GM12878 (cell line): ENCODE measurements around the gene KRT80. TPM values are rescaled to one million over a fixed set of nuclear protein-coding genes. Genes with fewer than 3 reads are reported as not detected.

ENCODE experiments used
- ATAC-seq: fragments of 200-7000 bp; cut with Tn5 transposase; 3 replicates; pipeline ENCODE4 v1.9.1; 2020; ENCODE audit warnings: mild to moderate bottlenecking, moderate library complexity
- BruUV-seq: library from RNA; stranded (reverse); fragments of 400-500 nt; replicated peaks from 2 replicates; lab custom pipeline; 2021; lab: Mats Ljungman, UMichigan
- CTCF ChIA-PET: fragments of 300-600 bp; sonication (Branson Sonifier 250); formaldehyde crosslinking; extraction: SDS; loops from one replicate; lab custom pipeline; 2021; ENCODE audit warnings: inconsistent platforms; lab: Yijun Ruan, JAX
- POLR2A ChIA-PET: fragments of 350-600 bp; formaldehyde crosslinking; extraction: SDS; loops from one replicate; lab custom pipeline; 2021; ENCODE audit warnings: inconsistent platforms; lab: Charles Lee
- RAD21 ChIA-PET: fragments of 300-600 bp; sonication (Branson Sonifier 250); formaldehyde crosslinking; loops from one replicate; lab custom pipeline; 2023; ENCODE audit warnings: antibody characterized with exemption; ENCODE audit not compliant: unreplicated experiment; lab: Charles Lee
- SMC1A ChIA-PET: fragments of 300-600 bp; sonication (Branson Sonifier 250); formaldehyde crosslinking; loops from one replicate; lab custom pipeline; 2023; ENCODE audit not compliant: unreplicated experiment, uncharacterized antibody; lab: Charles Lee
- DNase-seq: peaks from one replicate; pipeline ENCODE4 v3.0.0-alpha.2; 2011; ENCODE audit warnings: low read depth, low spot score
- FAIRE-seq: peaks from 3 replicates; lab custom pipeline; 2011; peaks lifted over from hg19 to GRCh38; lab: Jason Lieb, UNC
- H2AFZ ChIP-seq: 2 replicates; pipeline ENCODE4 v1.6.0; 2011; ENCODE audit warnings: low read depth, low read length, control low read depth; ENCODE audit not compliant: control insufficient read depth
- H3K27ac ChIP-seq: 2 replicates; pipeline ENCODE4 v1.5.1; 2011; ENCODE audit warnings: control low read depth; ENCODE audit not compliant: control insufficient read depth, insufficient read depth
- H3K27me3 ChIP-seq, 2 experiments: replicated peaks in 1 of 2; 2 replicates each; pipeline versions ENCODE4 v1.6.0 to v1.6.1; 2011; ENCODE audit warnings: low read length in 1 of 2; ENCODE audit not compliant: control insufficient read depth in 2 of 2, insufficient read depth in 2 of 2
- H3K36me3 ChIP-seq, 2 experiments: 2 replicates each; pipeline ENCODE4 v1.5.1; 2011; ENCODE audit warnings: low read length in 1 of 2; ENCODE audit not compliant: control insufficient read depth in 2 of 2, insufficient read depth in 2 of 2
- H3K4me1 ChIP-seq: 2 replicates; pipeline ENCODE4 v1.6.1; 2011; ENCODE audit warnings: mild to moderate bottlenecking, low read length, moderate library complexity, mixed read lengths; ENCODE audit not compliant: control insufficient read depth, insufficient read depth
- H3K4me2 ChIP-seq: 2 replicates; pipeline ENCODE4 v1.6.0; 2011; ENCODE audit warnings: control low read depth; ENCODE audit not compliant: control insufficient read depth, insufficient read depth
- H3K4me3 ChIP-seq: fragments of 200-600 bp; sonication (generic); 2 replicates; pipeline ENCODE4 v1.5.1; 2016
- H3K79me2 ChIP-seq: 2 replicates; pipeline ENCODE4 v1.6.0; 2011; ENCODE audit warnings: low read length; ENCODE audit not compliant: control insufficient read depth, insufficient read depth
- H3K9ac ChIP-seq: 2 replicates; pipeline ENCODE4 v1.8.0; 2011; ENCODE audit warnings: low read length, control low read depth, mixed read lengths; ENCODE audit not compliant: control insufficient read depth, insufficient read depth
- H3K9me3 ChIP-seq: replicated peaks from 3 replicates; pipeline ENCODE4 v1.5.1; 2011; ENCODE audit warnings: mild to moderate bottlenecking, low read length; ENCODE audit not compliant: control insufficient read depth, insufficient read depth
- H4K20me1 ChIP-seq: 2 replicates; pipeline ENCODE4 v1.6.0; 2011; ENCODE audit not compliant: control insufficient read depth, insufficient read depth
- ATF7 ChIP-seq: fragments of 450-650 bp; IDR thresholded peaks from 2 replicates; pipeline ENCODE4 v1.6.1; 2016; ENCODE audit warnings: low read depth, mild to moderate bottlenecking
- DPF2 ChIP-seq: fragments of 450-650 bp; IDR thresholded peaks from 2 replicates; pipeline ENCODE4 v1.6.1; 2017; ENCODE audit warnings: mild to moderate bottlenecking
- FOS ChIP-seq: IDR thresholded peaks from 3 replicates; pipeline ENCODE4 v1.6.1; 2011; ENCODE audit warnings: borderline replicate concordance; ENCODE audit not compliant: insufficient read length; ENCODE audit errors: extremely low read depth
- IRF5 ChIP-seq: fragments of 450-650 bp; IDR thresholded peaks from 2 replicates; pipeline ENCODE4 v1.6.1; 2017; ENCODE audit warnings: borderline replicate concordance
- JUND ChIP-seq: IDR thresholded peaks from 2 replicates; pipeline ENCODE4 v1.6.1; 2012; ENCODE audit warnings: low read depth, mild to moderate bottlenecking, low read length, improper control_type of control experiment, moderate library complexity
- MYC ChIP-seq: IDR thresholded peaks from 2 replicates; pipeline ENCODE4 v1.6.1; 2011; ENCODE audit warnings: mild to moderate bottlenecking, low read length, moderate library complexity, inconsistent platforms; ENCODE audit not compliant: insufficient read depth, insufficient replicate concordance, insufficient read length, severe bottlenecking
- NBN ChIP-seq: fragments of 450-650 bp; IDR thresholded peaks from 2 replicates; pipeline ENCODE4 v1.6.1; 2016
- NFXL1 ChIP-seq: fragments of 450-650 bp; IDR thresholded peaks from 2 replicates; pipeline ENCODE4 v1.6.1; 2017; ENCODE audit warnings: antibody characterized with exemption, mild to moderate bottlenecking, borderline replicate concordance
- NR2C2 ChIP-seq: IDR thresholded peaks from 2 replicates; pipeline ENCODE4 v1.6.1; 2011; ENCODE audit warnings: borderline replicate concordance, low read depth; ENCODE audit not compliant: control insufficient read depth, insufficient read length
- PAX5 ChIP-seq: IDR thresholded peaks from 2 replicates; pipeline ENCODE4 v1.6.1; 2011; ENCODE audit warnings: low read depth, low read length, borderline replicate concordance
- PAX8 ChIP-seq: fragments of 450-650 bp; IDR thresholded peaks from 2 replicates; pipeline ENCODE4 v1.6.1; 2017; ENCODE audit warnings: mild to moderate bottlenecking, moderate library complexity
- POLR2AphosphoS2 ChIP-seq: IDR thresholded peaks from 2 replicates; pipeline ENCODE4 v1.6.1; 2011; ENCODE audit warnings: low read depth, mild to moderate bottlenecking, low read length, improper control_type of control experiment, moderate library complexity
- RFX5 ChIP-seq: IDR thresholded peaks from 2 replicates; pipeline ENCODE4 v1.6.1; 2011; ENCODE audit warnings: low read depth, low read length, improper control_type of control experiment
- STAT1 ChIP-seq: fragments of 450-650 bp; conservative IDR thresholded peaks from 2 replicates; pipeline ENCODE4 v1.6.1; 2014; ENCODE audit warnings: antibody characterized with exemption, mild to moderate bottlenecking
- TBL1XR1 ChIP-seq: IDR thresholded peaks from 2 replicates; pipeline ENCODE4 v1.6.1; 2012; ENCODE audit warnings: low read depth, low read length, improper control_type of control experiment
- ZNF687 ChIP-seq: fragments of 450-650 bp; IDR thresholded peaks from 2 replicates; pipeline ENCODE4 v1.6.1; 2017; ENCODE audit warnings: mild to moderate bottlenecking, moderate library complexity
- WGBS: methylation state at CpG from one replicate; pipeline ENCODE4 v1.1.6; 2016; ENCODE audit warnings: low lambda C conversion rate; ENCODE audit not compliant: insufficient replicate concordance, insufficient coverage; ENCODE audit errors: missing lambda C conversion rate; 5-methylcytosine and 5-hydroxymethylcytosine counted together
- in situ Hi-C: fragments of 300-500 bp; cut with MboI; formaldehyde crosslinking; loops from 9 replicates; pipeline ENCODE4 v1.14.3; 2018; ENCODE audit warnings: mixed read lengths
- intact Hi-C: fragments of 100-400 bp; cut with micrococcal nuclease; formaldehyde crosslinking; loops from one replicate; pipeline ENCODE4 v1.14.2; 2022; ENCODE audit not compliant: unreplicated experiment
- polyA plus RNA-seq, 11 experiments: library from polyadenylated mRNA; depleted of rRNA in 4 of 11; unstranded in 6 of 11; stranded (reverse) in 5 of 11; fragments of >200 nt; fragmentation: Nextera tagmentation in 4 of 11; fragmentation: Illumina TruSeq in 1 of 11; extraction: Ambion mirVana in 4 of 11; extraction: Trizol in 1 of 11; gene quantifications; 1 replicate in 1 of 11; 2 replicates in 10 of 11; pipeline versions ENCODE4 v1.2.1 to v1.2.3, GENCODE V29; 2011 to 2016; ENCODE audit warnings: inconsistent platforms in 2 of 11, missing spikeins in 2 of 11, low read depth in 1 of 11
- total RNA-seq, 4 experiments: library from RNA; depleted of rRNA in 3 of 4; stranded (reverse); fragments of >200 nt in 3 of 4; fragmentation: Illumina TruSeq in 1 of 4; extraction: Trizol in 1 of 4; gene quantifications; 2 replicates each; pipeline versions ENCODE4 v1.2.1 to v1.2.3, GENCODE V29; 2013 to 2021

Gene KRT80
- total and polyA plus RNA-seq, 10 of the 15 experiments (the other 5 are each of a cell fraction or from before 2014, with no cell fraction given) = 0.01 TPM; not detected in 9

GRCh38 chr12:52152905-52153317 lies 38.9 kb downstream of the KRT80 start:
- no peak for DNase-seq
- H3K4me3 ChIP-seq = no peak overlapping the region
- no peak for ATAC-seq
- POLR2A ChIA-PET = no interaction called here
- SMC1A ChIA-PET = no interaction called here
- BruUV-seq = no TSS peak
- no peaks in the 10 kb centered on the region; a peak in 2 of 4 replicates for H3K27me3 ChIP-seq
- H3K4me2 ChIP-seq = no peak overlapping the region
- CTCF ChIA-PET = no interaction called here
- FAIRE-seq = no peak
- no peak overlapping the region for H3K9ac ChIP-seq
- RAD21 ChIA-PET = no interaction called here
- no peaks in the 10 kb centered on the region for H3K79me2 ChIP-seq
- no peaks in the 10 kb centered on the region for H3K9me3 ChIP-seq
- H2AFZ ChIP-seq = no peak overlapping the region
- in situ Hi-C loops = loop anchor here (10.0 kb wide), 1 partner anchor 172 kb away; the partner anchor contains the start of gene KRT83
- H3K27ac ChIP-seq = no peak overlapping the region
- H4K20me1 ChIP-seq = no peaks in the 10 kb centered on the region
- WGBS = 8% methylated on average over 5 of the region's 5 CpGs
- no peaks in the 10 kb centered on the region for H3K4me1 ChIP-seq
- intact Hi-C loops = no loop called here
- TF ChIP-seq TBL1XR1 = no peak
- TF ChIP-seq NBN = no peak
- TF ChIP-seq PAX8 = no peak
- no peak for TF ChIP-seq PAX5
- TF ChIP-seq MYC = no peak
- TF ChIP-seq NR2C2 = no peak
- TF ChIP-seq STAT1 = no peak
- TF ChIP-seq DPF2 = no peak
- no peak for TF ChIP-seq POLR2AphosphoS2
- TF ChIP-seq ATF7 = no peak
- no peak for TF ChIP-seq NFXL1
- no peak for TF ChIP-seq ZNF687
- TF ChIP-seq JUND = no peak
- no peak for TF ChIP-seq RFX5
- TF ChIP-seq IRF5 = no peak
- TF ChIP-seq FOS = no peak
- no peaks in the 10 kb centered on the region for H3K36me3 ChIP-seq
